ENCODE results near the gene SHMT2. TPM values are rescaled to one million over a fixed set of nuclear protein-coding genes. Genes with fewer than 3 reads are reported as not detected.
"Not testable (repeated sequence)": the region's sequence is repeated elsewhere in the genome, so short reads cannot be mapped to it uniquely, and the experiment has no call there.

Gene SHMT2
- total and polyA plus RNA-seq, 2 donors from 2014 or later = 49.3 to 70.1 TPM

- no peak overlapping the region for H3K27ac ChIP-seq (ENCODE audit: low read depth in 2 of 2, low read length in 2 of 2)
- no peak overlapping the region for H3K4me3 ChIP-seq (ENCODE audit: low read length in 3 of 3)
- intact Hi-C loops (cut with DNase I) = no loop called here
- no peaks in the 10 kb centered on the region for H3K9me3 ChIP-seq (ENCODE audit: control insufficient read depth in 2 of 3, insufficient read depth in 1 of 3, low read length in 3 of 3)
- H3K4me1 ChIP-seq (ENCODE audit: control insufficient read depth in 2 of 3, insufficient read depth in 2 of 3, low read depth in 1 of 3, low read length in 3 of 3) = no peaks in the 10 kb centered on the region
- DNase-seq = no peak
- peaks cover 9 to 33% (median 29%) of the 10 kb centered on the region in 3 donors for H3K36me3 ChIP-seq (ENCODE audit: control insufficient read depth in 2 of 3, insufficient read depth in 3 of 3, low read length in 3 of 3)
- no peak for TF ChIP-seq CTCF (IDR thresholded peaks at IDR 0.05; ENCODE audit: borderline replicate concordance, extremely low read depth, insufficient read depth)
- H3K27me3 ChIP-seq (ENCODE audit: control insufficient read depth, insufficient read depth, low read length) = no peaks in the 10 kb centered on the region
- FAIRE-seq = no peak
- H3K9ac ChIP-seq (ENCODE audit: low read length in 3 of 3) = no peak overlapping the region
These were observed 44.0 kb downstream of the SHMT2 start for GRCh38 chr12:57273516-57273915.

- intact Hi-C loops (cut with DNase I); DNase-seq; H3K4me3 ChIP-seq (ENCODE audit: low read length in 3 of 3); H3K9me3 ChIP-seq (ENCODE audit: control insufficient read depth in 2 of 3, insufficient read depth in 1 of 3, low read length in 3 of 3); FAIRE-seq; H3K9ac ChIP-seq (ENCODE audit: low read length in 3 of 3); H3K4me1 ChIP-seq (ENCODE audit: control insufficient read depth in 2 of 3, insufficient read depth in 2 of 3, low read depth in 1 of 3, low read length in 3 of 3); H3K27ac ChIP-seq (ENCODE audit: low read depth in 2 of 2, low read length in 2 of 2); H3K27me3 ChIP-seq (ENCODE audit: control insufficient read depth, insufficient read depth, low read length): not testable (repeated sequence)
- peaks cover 10 to 33% (median 23%) of the 10 kb centered on the region in 3 donors for H3K36me3 ChIP-seq (ENCODE audit: control insufficient read depth in 2 of 3, insufficient read depth in 3 of 3, low read length in 3 of 3)
These were observed 46.7 kb downstream of the SHMT2 start for GRCh38 chr12:57276233-57276632.

GRCh38 chr12:57276935-57277563 lies 47.5 kb downstream of the SHMT2 start:
- Histone ChIP-seq H3K4me1 (ENCODE audit: control insufficient read depth in 2 of 3, insufficient read depth in 2 of 3, low read depth in 1 of 3, low read length in 3 of 3) (no peaks in the 10 kb centered on the region), H3K9ac (ENCODE audit: low read length in 3 of 3) (no peak overlapping the region), H3K36me3 (ENCODE audit: control insufficient read depth in 2 of 3, insufficient read depth in 3 of 3, low read length in 3 of 3) (peaks cover 12 to 32% (median 20%) of the 10 kb centered on the region in 3 donors), H3K4me3 (ENCODE audit: low read length in 3 of 3) (no peak overlapping the region), H3K27me3 (ENCODE audit: control insufficient read depth, insufficient read depth, low read length) (no peaks in the 10 kb centered on the region), H3K27ac (ENCODE audit: low read depth in 2 of 2, low read length in 2 of 2) (no peak overlapping the region), H3K9me3 (ENCODE audit: control insufficient read depth in 2 of 3, insufficient read depth in 1 of 3, low read length in 3 of 3) (no peaks in the 10 kb centered on the region)
- intact Hi-C loops (cut with DNase I) = no loop called here
- FAIRE-seq = no peak
- no peak for DNase-seq
- TF ChIP-seq CTCF (IDR thresholded peaks at IDR 0.05; ENCODE audit: borderline replicate concordance, extremely low read depth, insufficient read depth) = peak; percentile 25

GRCh38 chr12:57278465-57279381 lies 49.2 kb downstream of the SHMT2 start:
- DNase-seq = no peak
- no peak overlapping the region for H3K27ac ChIP-seq (ENCODE audit: low read depth in 2 of 2, low read length in 2 of 2)
- H3K36me3 ChIP-seq (ENCODE audit: control insufficient read depth in 2 of 3, insufficient read depth in 3 of 3, low read length in 3 of 3) = peaks cover 7 to 30% (median 18%) of the 10 kb centered on the region in 3 donors
- TF ChIP-seq CTCF (IDR thresholded peaks at IDR 0.05; ENCODE audit: borderline replicate concordance, extremely low read depth, insufficient read depth) = no peak
- H3K27me3 ChIP-seq (ENCODE audit: control insufficient read depth, insufficient read depth, low read length) = no peaks in the 10 kb centered on the region
- H3K9ac ChIP-seq (ENCODE audit: low read length in 3 of 3) = no peak overlapping the region
- H3K9me3 ChIP-seq (ENCODE audit: control insufficient read depth in 2 of 3, insufficient read depth in 1 of 3, low read length in 3 of 3) = no peaks in the 10 kb centered on the region
- no peaks in the 10 kb centered on the region for H3K4me1 ChIP-seq (ENCODE audit: control insufficient read depth in 2 of 3, insufficient read depth in 2 of 3, low read depth in 1 of 3, low read length in 3 of 3)
- intact Hi-C loops (cut with DNase I) = no loop called here
- no peak overlapping the region for H3K4me3 ChIP-seq (ENCODE audit: low read length in 3 of 3)
- FAIRE-seq = no peak

Data from kidney (tissue), 14 donors.